Peyer's patch (tissue), 4 donors: ENCODE data around the gene TBL1X.

ENCODE experiments used
- POLR2A ChIP-seq, 2 donors: fragments of 450-650 bp; IDR thresholded peaks; one replicate each; pipeline ENCODE4 v1.5.1; 2017; ENCODE audit warnings: antibody characterized with exemption in 2 of 2, mild to moderate bottlenecking in 2 of 2, moderate library complexity in 2 of 2
- TF ChIP-seq, protein P1 (sequence below), 6 experiments: fragments of 450-650 bp in 4 of 6; fragments of 200-600 bp in 2 of 6; sonication (generic) in 1 of 6; IDR thresholded peaks; one replicate each; pipeline ENCODE4 v1.5.1; 2017 to 2019; ENCODE audit warnings: antibody characterized with exemption in 6 of 6, mild to moderate bottlenecking in 3 of 6, moderate library complexity in 1 of 6

DNA sequence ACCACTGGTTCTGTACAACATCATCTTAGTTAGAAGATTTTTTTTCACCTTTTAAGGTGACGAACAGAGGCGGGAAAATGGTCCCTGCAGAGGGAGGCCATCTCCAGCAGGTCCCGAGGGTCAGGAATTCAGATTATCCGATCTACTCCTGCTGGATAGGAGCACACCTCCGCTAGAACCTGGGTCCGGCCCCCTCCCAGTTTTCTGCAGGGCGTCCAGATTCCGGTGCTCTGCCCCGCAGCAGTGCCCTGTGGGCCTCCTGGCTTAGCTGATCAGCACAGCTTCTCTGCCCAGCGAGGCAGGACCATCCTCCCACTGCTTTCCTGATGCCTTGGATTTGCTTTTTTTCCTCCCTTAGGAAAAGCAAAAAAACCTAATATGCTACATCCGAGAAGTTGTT, 2.3 kb downstream of the TBL1X start:
- TF ChIP-seq, protein P1, sequence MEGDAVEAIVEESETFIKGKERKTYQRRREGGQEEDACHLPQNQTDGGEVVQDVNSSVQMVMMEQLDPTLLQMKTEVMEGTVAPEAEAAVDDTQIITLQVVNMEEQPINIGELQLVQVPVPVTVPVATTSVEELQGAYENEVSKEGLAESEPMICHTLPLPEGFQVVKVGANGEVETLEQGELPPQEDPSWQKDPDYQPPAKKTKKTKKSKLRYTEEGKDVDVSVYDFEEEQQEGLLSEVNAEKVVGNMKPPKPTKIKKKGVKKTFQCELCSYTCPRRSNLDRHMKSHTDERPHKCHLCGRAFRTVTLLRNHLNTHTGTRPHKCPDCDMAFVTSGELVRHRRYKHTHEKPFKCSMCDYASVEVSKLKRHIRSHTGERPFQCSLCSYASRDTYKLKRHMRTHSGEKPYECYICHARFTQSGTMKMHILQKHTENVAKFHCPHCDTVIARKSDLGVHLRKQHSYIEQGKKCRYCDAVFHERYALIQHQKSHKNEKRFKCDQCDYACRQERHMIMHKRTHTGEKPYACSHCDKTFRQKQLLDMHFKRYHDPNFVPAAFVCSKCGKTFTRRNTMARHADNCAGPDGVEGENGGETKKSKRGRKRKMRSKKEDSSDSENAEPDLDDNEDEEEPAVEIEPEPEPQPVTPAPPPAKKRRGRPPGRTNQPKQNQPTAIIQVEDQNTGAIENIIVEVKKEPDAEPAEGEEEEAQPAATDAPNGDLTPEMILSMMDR (IDR thresholded peaks at IDR 0.05), result no peak
- TF ChIP-seq POLR2A (IDR thresholded peaks at IDR 0.05), result no peak
